Gastrocnemius medialis (tissue), 4 donors: ENCODE results near the gene CCS. TPM values are rescaled to one million over a fixed set of nuclear protein-coding genes. Genes with fewer than 3 reads are reported as not detected.

ENCODE experiments used
- ATAC-seq, 2 donors: fragments of 150-250 bp; one replicate each; pipeline ENCODE4 v1.9.1; 2016
- DNase-seq, 2 donors: peaks; one replicate each; pipeline ENCODE4 v3.0.0-alpha.2; 2019
- H3K27ac ChIP-seq, 4 donors: fragments of 200-600 bp; sonication (generic); 1 replicate in 1 of 4; 2 replicates in 3 of 4; pipeline ENCODE4 v1.5.1; 2016 to 2018; ENCODE audit warnings: mild to moderate bottlenecking in 2 of 4, moderate library complexity in 1 of 4
- H3K27me3 ChIP-seq, 3 donors: fragments of 200-600 bp; sonication (generic) in 2 of 3; 1 replicate in 1 of 3; 2 replicates in 2 of 3; pipeline versions ENCODE4 v1.5.1 to v1.6.0; 2016 to 2019; ENCODE audit warnings: mild to moderate bottlenecking in 1 of 3, moderate library complexity in 1 of 3
- H3K36me3 ChIP-seq, 2 donors: fragments of 200-600 bp; sonication (generic) in 1 of 2; one replicate each; pipeline ENCODE4 v1.5.1; 2017 to 2018
- H3K4me1 ChIP-seq, 2 donors: fragments of 200-600 bp; sonication (generic) in 1 of 2; one replicate each; pipeline ENCODE4 v1.5.1; 2016 to 2017; ENCODE audit warnings: mild to moderate bottlenecking in 2 of 2
- H3K4me3 ChIP-seq, 4 donors: fragments of 200-600 bp; sonication (generic) in 3 of 4; 1 replicate in 1 of 4; 2 replicates in 3 of 4; pipeline ENCODE4 v1.5.1; 2016 to 2019; ENCODE audit warnings: mild to moderate bottlenecking in 2 of 4
- H3K9me3 ChIP-seq, 3 donors: fragments of 200-600 bp; sonication (generic) in 2 of 3; 1 replicate in 1 of 3; 2 replicates in 2 of 3; pipeline ENCODE4 v1.5.1; 2016 to 2019
- POLR2A ChIP-seq, 2 donors: fragments of 450-650 bp; IDR thresholded peaks; one replicate each; pipeline ENCODE4 v1.6.1; 2017; ENCODE audit warnings: antibody characterized with exemption in 2 of 2, mild to moderate bottlenecking in 2 of 2, moderate library complexity in 2 of 2
- in situ Hi-C, 4 donors: fragments of 200-750 bp; cut with MboI; loops; one replicate each; pipeline versions ENCODE4 v1.15.0 to v1.8.0; 2017; ENCODE audit warnings: low sequenced_read_pairs in 4 of 4
- intact Hi-C: fragments of 100-400 bp; cut with DNase I; formaldehyde crosslinking; loops from one replicate; pipeline ENCODE4 v1.15.1; 2023; ENCODE audit warnings: low total_unique reads
- total RNA-seq, 4 donors: library from RNA; depleted of rRNA; stranded (reverse); fragments of >200 nt; gene quantifications; one replicate each; pipeline versions ENCODE4 v1.1.0 to v1.2.3, GENCODE V29; 2016
- TF ChIP-seq, protein P1 (sequence below), 5 experiments: fragments of 450-650 bp in 3 of 5; fragments of 200-600 bp in 2 of 5; sonication (generic) in 2 of 5; IDR thresholded peaks in 4 of 5; conservative IDR thresholded peaks in 1 of 5; 1 replicate in 4 of 5; 2 replicates in 1 of 5; pipeline ENCODE4 v1.5.1; 2016 to 2019; ENCODE audit warnings: antibody characterized with exemption in 5 of 5, mild to moderate bottlenecking in 3 of 5, moderate library complexity in 3 of 5

The CCS gene
- total RNA-seq, 4 donors from 2014 or later = 9.0 to 12.3 (median 11.7) TPM

- intact Hi-C loops (no loop called here), in situ Hi-C loops (no loop called here)
- Histone ChIP-seq H3K4me3 (peak overlapping the region; percentile 77 to 96 (median 93)), H3K27me3 (no peaks in the 10 kb centered on the region), H3K9me3 (no peaks in the 10 kb centered on the region), H3K27ac (peak overlapping the region in 2 of 4 donors; percentile 95), H3K4me1 (peaks cover 54 to 68% of the 10 kb centered on the region in 2 donors), H3K36me3 (peaks cover 0 to 2% of the 10 kb centered on the region in 2 donors)
- DNase-seq (no peak), ATAC-seq (no peak)
- TF ChIP-seq, protein P1, sequence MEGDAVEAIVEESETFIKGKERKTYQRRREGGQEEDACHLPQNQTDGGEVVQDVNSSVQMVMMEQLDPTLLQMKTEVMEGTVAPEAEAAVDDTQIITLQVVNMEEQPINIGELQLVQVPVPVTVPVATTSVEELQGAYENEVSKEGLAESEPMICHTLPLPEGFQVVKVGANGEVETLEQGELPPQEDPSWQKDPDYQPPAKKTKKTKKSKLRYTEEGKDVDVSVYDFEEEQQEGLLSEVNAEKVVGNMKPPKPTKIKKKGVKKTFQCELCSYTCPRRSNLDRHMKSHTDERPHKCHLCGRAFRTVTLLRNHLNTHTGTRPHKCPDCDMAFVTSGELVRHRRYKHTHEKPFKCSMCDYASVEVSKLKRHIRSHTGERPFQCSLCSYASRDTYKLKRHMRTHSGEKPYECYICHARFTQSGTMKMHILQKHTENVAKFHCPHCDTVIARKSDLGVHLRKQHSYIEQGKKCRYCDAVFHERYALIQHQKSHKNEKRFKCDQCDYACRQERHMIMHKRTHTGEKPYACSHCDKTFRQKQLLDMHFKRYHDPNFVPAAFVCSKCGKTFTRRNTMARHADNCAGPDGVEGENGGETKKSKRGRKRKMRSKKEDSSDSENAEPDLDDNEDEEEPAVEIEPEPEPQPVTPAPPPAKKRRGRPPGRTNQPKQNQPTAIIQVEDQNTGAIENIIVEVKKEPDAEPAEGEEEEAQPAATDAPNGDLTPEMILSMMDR (IDR thresholded peaks at IDR 0.05 in 4 of 5, conservative IDR thresholded peaks at IDR 0.05 in 1 of 5) = no peak
- TF ChIP-seq POLR2A (IDR thresholded peaks at IDR 0.05) = no peak
These were observed 26.1 kb downstream of the CCS start for GRCh38 chr11:66619080-66619554.

- H3K27me3 ChIP-seq = no peaks in the 10 kb centered on the region
- no peak for ATAC-seq
- peaks cover 0 to 49% of the 10 kb centered on the region in 2 donors for H3K36me3 ChIP-seq
- peaks cover 33 to 49% of the 10 kb centered on the region in 2 donors for H3K4me1 ChIP-seq
- H3K4me3 ChIP-seq = no peak overlapping the region
- intact Hi-C loops (no loop called here), in situ Hi-C loops (no loop called here)
- TF ChIP-seq, protein P1 (IDR thresholded peaks at IDR 0.05 in 4 of 5, conservative IDR thresholded peaks at IDR 0.05 in 1 of 5) = no peak
- no peak for TF ChIP-seq POLR2A (IDR thresholded peaks at IDR 0.05)
- no peak overlapping the region for H3K27ac ChIP-seq
- no peaks in the 10 kb centered on the region for H3K9me3 ChIP-seq
- no peak for DNase-seq
These were observed 31.5 kb downstream of the CCS start for GRCh38 chr11:66624450-66624849.

GRCh38 chr11:66625041-66625751 is 32.2 kb downstream of the CCS start:
- TF ChIP-seq, protein P1 (IDR thresholded peaks at IDR 0.05 in 4 of 5, conservative IDR thresholded peaks at IDR 0.05 in 1 of 5) = no peak
- TF ChIP-seq POLR2A (IDR thresholded peaks at IDR 0.05) = no peak
- Histone ChIP-seq H3K36me3 (peaks cover 0 to 49% of the 10 kb centered on the region in 2 donors), H3K9me3 (no peaks in the 10 kb centered on the region), H3K27me3 (no peaks in the 10 kb centered on the region), H3K4me1 (peaks cover 33 to 43% of the 10 kb centered on the region in 2 donors), H3K27ac (no peak overlapping the region), H3K4me3 (no peak overlapping the region)
- DNase-seq (no peak), ATAC-seq (no peak)
- in situ Hi-C loops = no loop called here
- intact Hi-C loops = no loop called here

DNA sequence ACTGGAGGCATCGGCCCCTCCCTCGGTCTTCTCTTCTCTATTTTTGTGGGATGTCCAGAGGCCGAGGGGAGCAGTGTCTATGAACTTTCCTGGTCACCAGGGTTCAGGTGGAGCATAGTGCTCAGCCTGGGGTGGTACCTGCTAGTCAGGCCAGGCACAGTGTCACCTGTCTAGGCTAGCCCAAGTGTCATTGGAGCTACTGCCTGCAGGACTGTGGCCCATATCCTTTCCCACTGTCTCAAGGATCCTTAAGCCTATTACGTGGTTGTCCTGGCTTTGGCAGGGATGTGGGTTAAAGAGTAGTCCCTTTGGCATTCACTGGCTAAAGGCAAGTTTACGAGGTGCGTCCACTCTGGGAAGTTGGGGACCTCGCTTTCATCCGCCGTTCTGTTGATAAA is 32.8 kb downstream of the CCS start:
- in situ Hi-C loops = no loop called here
- intact Hi-C loops = no loop called here

More for the DNA sequence above, 32.8 kb downstream of the CCS start:
- H3K36me3 ChIP-seq = peaks cover 0 to 49% of the 10 kb centered on the region in 2 donors
- H3K4me1 ChIP-seq = peaks cover 27 to 38% of the 10 kb centered on the region in 2 donors
- H3K27ac ChIP-seq = no peak overlapping the region
- H3K9me3 ChIP-seq = no peaks in the 10 kb centered on the region
- ATAC-seq (no peak), DNase-seq (no peak)
- no peaks in the 10 kb centered on the region for H3K27me3 ChIP-seq
- no peak for TF ChIP-seq POLR2A (IDR thresholded peaks at IDR 0.05)
- TF ChIP-seq, protein P1 (IDR thresholded peaks at IDR 0.05 in 4 of 5, conservative IDR thresholded peaks at IDR 0.05 in 1 of 5) = no peak
- no peak overlapping the region for H3K4me3 ChIP-seq
